Tongue (tissue), 2 donors: Measurements from ENCODE around the gene SLC49A3. TPM values are rescaled to one million over a fixed set of nuclear protein-coding genes. Genes with fewer than 3 reads are reported as not detected.
A peak's percentile ranks its signal among the peaks of the same experiment; 100 is the strongest.
"Not testable (repeated sequence)": the region's sequence is repeated elsewhere in the genome, so short reads cannot be mapped to it uniquely, and the experiment has no call there.

Experiments used
- DNase-seq: peaks from one replicate; pipeline ENCODE4 v3.0.0-alpha.2; 2015
- total RNA-seq: library from RNA; depleted of rRNA; stranded (reverse); fragments of >200 nt; gene quantifications from one replicate; pipeline ENCODE4 v1.2.3, GENCODE V29; 2014

The SLC49A3 gene
- total RNA-seq, 1 donor from 2014 or later = 3.7 TPM

DNA sequence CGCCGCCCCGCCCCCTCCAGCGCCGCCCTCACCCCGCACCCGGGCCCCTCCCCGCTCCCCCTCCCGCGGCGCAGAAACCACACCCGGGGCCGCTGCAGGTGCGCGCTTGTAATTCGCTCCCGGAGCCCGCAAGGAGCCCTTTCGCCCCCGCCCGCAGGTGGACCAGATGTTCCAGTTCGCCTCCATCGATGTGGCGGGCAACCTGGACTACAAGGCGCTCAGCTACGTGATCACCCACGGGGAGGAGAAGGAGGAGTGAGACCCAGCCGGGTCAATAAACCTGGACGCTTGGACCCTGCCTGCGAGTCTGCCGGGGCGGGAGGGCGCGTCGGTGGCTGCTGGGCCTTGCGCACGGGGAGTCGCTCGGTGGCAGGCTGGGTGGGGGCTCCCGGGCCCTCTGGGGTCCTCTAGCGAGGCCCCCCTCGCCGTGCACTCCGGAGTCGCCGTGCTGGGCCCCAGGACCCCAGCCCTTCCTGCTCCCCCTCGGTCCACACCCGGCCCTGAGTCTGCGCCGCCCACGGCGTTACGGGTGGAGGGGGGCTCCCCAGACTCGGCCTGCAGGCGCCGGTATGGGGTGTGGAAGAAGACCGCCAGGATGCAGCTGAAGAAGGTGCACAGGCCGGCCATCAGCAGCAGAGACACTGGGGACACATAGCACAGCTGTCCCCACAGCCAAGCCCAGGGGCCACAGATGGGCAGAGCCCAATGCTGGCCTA lies 7.1 kb downstream of the SLC49A3 start:
- DNase-seq = peak; percentile 38

DNA sequence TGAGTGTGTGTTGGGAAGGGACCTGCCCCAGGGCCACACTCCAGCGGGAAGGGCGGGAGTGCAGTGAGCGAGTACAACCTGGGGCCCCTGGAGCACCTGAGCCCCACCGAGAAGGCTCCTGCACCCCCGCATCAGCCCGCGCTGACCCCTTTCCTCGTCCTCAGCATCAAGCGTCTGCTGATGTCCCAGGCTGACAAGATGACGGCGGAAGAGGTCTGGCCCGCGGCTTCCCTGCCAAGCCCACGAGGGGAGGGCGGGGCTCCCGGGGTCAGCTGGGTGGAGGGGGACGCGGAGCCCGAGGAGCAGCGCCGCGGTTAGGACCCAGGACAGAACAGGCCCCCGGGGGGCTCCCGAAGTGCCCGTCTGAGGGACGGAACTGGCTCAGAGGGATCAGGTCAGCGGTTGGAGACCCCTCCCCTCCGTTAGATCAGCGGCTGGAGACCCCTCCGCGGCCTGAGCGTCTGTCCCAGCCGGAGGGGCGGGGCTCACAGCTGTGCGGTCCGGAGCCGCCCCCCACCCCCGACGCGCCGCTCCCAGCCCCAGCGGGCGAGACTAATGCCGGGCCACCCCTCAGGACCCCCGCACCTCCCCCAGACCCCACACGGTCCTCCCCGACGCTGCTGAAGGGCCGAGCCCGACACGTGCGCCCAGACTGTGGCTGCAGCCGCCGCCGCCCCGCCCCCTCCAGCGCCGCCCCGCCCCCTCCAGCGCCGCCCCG lies 7.9 kb downstream of the SLC49A3 start:
- peak; percentile 72 for DNase-seq

GRCh38 chr4:680551-680927 lies 8.4 kb downstream of the SLC49A3 start:
- DNase-seq = no peak

DNA sequence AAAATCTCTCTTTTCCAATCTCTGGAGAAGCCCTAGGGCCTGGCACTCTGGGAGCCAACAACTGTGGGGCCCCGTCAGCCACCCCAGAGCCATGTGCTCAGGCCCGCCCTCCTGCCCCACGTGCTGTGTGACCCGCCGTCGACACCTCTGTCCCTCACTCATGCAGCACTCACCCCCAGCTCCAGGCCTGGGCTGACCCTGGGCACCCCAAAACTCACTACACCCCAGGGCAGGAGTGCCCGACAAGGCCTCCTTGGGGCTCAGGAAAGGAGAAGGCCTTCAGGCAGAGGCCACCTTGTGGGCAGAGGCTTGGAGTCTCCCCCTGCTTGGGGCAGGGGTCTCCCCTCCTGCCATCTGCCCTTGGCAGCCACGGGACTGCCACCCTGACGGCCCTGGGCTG lies 8.9 kb downstream of the SLC49A3 start:
- DNase-seq = no peak

DNA sequence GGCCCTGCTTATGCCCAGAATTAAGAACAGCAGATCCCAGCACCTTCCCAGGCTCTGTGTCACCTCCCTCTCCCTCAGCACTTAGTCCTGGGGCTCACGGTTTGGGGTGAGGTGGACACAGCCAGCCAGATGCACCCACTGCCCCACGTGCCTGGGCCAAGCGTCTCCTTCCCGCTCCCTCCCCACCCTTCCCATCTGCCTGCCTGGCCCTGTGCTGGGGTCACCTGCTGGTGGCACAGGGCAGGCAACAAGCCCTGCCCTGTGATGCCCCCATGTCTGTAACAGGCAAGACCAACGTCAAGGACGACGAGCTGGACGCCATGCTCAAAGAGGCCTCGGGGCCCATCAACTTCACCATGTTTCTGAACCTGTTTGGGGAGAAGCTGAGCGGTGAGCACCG lies 9.3 kb downstream of the SLC49A3 start:
- DNase-seq = no peak

GRCh38 chr4:679104-679481 lies 9.9 kb downstream of the SLC49A3 start:
- DNase-seq = no peak

DNA sequence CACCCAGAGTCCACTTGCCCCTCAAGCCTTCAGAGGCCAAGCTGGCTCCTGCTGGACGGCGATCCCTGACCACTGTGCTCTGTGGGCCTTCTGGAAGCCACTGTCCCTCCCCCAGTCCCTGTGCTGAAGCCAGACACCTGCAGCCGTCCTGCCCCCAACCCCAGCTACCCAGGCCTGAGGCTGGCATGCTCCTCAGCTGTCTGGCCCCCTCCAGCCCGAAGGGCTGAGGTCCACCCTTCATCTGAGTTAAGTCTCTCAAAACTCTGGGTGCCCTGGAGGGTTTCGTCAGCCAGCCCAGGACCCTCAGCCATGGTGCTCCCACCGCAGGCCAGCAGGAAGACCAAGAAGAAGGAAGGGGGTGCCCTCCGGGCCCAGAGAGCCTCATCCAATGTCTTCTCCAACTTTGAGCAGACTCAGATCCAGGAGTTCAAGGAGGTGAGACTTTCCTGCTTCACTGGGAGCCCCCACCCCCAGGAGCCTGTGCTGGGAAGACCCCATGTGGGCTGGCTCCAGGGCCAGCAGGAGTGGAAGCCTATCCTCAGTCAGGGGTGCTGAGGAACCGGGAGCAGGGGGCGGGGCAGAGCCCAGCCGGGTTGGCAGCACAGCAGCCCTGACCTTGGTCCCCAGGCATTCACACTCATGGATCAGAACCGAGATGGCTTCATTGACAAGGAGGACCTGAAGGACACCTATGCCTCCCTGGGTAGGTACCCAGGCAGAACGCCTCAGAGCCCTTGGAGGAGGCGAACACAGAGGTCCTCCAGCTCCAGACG lies 10.4 kb downstream of the SLC49A3 start:
- peak; percentile 21 for DNase-seq

GRCh38 chr4:677431-678293 lies 11.3 kb downstream of the SLC49A3 start:
- DNase-seq = peak; percentile 81

DNA sequence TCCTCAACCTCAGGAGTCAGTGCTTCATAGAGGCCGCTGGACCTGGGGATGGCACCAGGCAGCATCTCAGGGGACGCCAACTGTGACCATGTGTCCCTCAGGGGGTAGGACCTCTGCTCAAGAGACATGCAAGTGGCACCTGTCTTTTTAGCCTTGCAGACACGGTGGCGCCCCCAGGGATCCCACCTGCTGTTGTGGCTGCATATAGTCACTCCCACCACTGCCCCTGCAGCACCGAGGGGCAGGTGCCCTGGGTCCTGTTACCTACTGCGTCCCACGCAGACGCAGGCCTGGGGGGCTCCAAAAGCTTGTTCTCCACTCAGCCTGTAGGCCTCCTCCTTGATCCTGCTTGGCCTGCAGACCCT lies 12.1 kb downstream of the SLC49A3 start:
- peak; percentile 80 for DNase-seq

DNA sequence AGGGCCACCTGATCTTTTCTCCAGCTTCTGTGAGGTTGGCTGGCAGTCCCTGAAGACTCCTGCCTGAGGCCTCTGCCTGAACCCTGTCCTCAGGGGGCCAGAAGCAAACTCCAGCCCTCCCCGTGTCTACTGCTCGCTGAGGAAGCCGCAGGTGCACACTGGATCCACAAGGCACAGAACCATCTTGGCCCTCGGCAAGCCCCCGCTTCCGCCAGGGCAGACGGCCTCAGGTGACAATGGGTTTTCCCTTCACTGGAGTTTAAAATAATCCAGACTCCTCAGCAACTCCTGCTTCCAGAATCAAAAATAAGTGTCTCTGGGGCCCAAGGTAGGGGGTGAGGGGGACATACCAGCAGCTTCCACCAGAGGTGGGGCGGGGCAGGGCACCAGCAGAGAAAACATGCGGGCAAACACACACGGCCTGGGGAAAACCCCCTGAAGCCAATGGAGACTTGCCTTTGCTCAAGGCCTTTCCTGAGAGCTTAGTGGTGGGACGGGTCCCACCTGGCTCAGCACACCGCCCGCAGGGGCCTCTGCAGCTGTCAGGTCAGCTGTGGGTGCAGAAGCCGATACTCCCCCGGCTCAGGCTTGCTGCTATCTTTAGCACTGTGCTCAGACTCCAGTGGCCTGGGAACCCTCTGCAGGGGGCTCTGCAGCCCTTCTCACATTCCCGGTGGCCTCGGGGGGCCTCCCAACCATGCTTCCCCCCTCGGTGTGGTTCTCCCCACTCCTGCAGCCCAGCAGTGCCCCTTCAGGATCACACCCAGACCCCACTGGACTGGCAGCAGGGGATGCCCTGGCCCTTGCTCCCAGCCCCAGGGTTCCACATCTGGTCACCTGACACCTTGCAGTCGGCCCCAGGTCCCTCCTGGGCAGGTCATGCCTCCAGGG lies 12.7 kb downstream of the SLC49A3 start:
- peak; percentile 87 for DNase-seq

DNA sequence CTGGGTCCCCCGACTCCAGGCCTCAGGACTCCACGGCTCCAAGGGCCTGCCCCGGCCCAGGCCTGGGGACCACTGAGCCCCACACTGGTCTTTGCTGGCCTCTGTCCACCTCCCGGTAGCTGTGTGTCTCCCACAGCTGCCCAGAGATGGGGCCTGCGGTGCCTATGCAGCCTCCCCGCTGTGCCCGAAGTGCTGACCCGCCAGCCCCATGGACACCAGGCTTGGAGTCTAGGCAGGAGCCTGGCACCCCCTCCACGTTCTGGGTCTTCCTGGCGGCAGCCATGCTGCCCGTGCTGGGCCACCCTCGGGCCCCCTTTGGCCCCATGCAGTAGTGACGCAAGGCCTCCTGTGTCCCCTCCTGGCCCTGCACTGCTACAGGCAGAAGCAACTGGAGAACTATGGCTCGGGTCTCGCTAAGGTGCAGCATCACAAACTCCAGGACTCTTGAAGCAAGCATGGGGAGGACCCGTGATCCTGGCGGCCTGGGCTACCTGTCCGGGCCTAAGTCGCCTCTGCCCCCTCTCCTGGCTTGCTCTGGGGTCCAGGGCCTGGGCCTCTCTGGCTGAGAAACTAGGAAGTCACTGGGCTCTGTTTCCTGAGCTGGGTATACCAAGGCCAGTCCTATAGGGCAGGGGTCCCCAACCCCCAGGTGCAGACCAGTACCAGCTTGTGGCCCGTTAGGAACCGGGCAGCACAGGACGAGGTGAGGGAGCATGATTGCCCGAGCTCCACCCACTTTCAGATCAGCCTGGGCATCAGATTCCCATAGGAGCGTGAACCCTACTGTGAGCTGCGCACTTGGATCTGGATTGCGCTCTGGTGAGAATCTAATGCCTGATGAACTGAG lies 13.7 kb downstream of the SLC49A3 start:
- peak; percentile 17 for DNase-seq

DNA sequence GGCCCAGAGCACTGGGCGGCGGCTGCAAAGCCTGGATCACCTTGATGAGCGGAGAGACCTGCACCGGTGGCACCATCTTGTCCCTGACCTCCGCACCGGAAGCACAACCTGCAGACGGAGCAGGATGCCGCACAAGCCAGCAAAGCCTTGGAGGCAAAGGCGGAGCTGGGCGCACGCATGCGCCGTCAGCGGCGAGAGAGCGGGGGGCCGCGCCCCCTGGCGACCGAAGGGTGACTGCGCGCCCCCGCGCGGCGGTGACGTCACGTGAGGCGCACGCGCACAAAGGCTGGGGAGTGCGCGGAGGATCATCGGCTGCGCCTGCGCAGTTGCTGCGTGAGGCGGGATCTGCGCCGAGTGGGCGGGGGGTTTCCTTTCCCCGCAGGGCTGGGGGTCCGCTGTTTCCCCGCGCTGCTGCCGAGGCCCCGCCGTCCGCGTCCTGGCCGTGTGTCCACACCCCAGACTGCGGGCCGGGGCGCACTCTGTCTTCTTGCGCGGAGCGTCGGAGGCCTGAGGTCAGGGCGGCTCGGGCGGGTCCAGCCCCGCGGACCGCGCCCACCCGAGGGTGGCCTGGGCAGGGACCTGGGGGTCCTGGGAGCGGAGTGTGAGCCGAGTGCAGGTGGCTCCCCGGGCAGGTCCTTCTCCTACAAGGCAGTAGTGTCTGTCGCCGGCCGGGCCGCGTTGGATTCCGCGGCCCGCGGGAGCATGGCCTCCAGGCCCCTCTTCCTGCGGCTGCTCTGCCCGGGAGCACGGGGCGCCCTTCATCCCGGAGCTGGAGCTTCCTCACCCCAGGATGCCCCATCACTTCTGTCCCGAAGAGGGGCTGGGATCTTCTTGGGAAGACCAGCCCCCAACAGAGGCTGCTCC lies 14.5 kb downstream of the SLC49A3 start, which contains the start of the genes ATP5ME and MYL5:
Gene ATP5ME (minus strand): TSS at position 105 of the 864 bp plus-strand sequence. CDS start 29 bp downstream, at position 76.
Gene MYL5 (plus strand): TSS at position 371 of the 864 bp plus-strand sequence. CDS start 3,485 bp downstream, outside the sequence.
- peak; percentile 99 for DNase-seq

DNA sequence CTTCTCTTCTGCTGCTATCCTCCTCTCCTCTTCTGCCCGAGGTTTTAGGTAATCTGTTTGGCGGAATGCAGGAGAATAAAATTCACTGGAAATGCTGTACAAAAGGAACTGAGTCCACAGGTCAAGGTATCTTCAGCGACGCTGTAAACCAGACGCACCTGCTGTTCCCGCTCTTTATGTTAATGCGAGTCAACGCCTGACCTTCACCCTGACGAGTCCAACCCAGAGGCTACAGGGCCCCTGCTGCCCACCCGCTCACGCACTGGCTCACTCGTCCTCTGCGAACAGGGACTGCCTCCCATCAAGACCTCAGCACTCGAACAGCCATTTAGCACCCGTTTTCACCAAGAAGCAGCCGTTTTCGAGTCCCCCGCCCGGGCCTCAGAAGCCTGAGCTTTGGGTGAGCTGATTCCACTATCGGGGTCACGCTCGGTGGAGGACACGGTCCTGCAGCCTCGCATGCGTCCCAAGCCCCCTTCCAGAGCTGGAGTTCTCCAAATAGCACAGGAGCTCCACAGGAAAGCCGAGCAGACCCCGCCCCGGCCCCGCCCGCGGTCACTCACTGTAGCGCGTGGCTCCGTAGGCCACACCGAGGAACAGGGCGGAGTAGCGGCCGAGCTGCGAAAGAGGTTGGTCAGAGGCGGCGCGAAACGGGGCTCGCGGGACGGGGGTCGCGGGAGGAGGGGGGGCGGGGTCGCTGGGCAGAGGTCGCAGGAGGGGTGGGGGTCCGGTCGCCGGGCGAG lies 15.4 kb downstream of the SLC49A3 start:
- DNase-seq = peak; percentile 33

DNA sequence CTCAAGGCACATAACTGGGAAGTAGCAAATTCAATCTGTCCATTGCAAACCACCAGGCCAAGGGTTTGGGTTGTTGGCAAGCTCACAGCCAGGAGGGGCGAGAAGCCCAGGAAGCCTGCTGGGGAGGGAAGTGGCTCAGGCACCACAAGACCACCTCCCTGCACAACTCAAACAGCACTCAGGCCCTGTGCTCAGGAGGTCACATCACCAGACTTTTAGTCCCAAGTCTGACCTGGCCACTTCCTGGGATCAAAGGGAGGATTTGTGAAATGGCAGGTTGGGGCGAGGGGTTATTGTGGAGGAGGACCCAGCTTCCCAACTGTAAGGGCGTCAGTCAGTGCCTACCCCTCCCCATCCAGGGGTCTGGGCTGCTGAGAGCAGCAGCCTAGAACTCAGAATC lies 17.2 kb downstream of the SLC49A3 start:
- no peak for DNase-seq

DNA sequence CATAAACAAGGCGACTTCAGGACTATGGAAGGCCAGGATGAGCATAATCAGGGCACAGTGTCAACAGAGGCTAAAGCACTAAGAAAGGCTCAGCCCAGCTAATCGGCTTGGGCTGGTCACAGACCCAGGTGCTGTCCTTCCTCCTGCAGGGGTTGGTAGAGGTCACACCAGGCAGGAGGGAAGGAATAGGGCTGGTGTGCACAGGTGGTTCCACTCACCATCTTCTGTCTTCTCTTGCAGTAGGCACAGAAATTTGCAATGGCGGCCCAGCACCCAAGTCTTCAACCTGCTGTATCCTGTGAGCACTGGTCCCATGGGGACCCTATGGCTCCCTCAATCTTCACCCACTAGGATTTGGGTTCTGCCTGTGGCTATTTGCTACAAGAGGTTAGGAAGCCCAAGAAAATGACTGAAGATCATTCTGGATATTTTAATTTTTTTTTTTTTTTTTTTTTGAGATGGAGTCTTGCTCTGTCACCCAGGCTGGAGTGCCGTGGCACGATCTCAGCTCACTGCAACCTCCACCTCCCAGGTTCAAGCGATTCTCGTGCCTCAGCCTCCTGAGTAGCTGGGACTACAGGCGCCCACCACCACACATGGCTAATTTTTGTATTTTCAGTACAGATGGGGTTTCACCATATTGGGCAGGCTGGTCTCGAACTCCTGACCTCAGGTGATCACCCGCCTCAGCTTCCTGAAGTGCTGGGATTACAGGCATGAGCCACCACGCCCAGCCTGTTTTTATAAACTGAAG lies 19.0 kb downstream of the SLC49A3 start:
- DNase-seq = not testable (repeated sequence)

DNA sequence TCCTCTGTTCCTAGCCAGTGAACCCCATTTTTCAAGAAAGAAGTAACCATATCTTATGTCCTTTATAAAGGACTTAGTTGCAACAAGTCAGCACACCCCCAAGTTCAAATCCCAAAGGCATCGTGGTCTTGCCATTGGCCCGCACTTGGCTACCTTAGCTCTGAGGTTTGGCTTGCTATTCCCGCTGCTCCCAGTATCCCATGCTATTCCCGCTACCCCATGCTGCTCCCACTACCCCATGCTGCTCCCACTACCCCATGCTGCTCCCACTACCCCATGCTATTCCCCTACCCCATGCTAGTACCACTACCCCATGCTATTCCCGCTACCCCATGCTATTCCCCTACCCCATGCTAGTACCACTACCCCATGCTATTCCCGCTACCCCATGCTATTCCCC lies 20.7 kb downstream of the SLC49A3 start:
- DNase-seq = not testable (repeated sequence)

DNA sequence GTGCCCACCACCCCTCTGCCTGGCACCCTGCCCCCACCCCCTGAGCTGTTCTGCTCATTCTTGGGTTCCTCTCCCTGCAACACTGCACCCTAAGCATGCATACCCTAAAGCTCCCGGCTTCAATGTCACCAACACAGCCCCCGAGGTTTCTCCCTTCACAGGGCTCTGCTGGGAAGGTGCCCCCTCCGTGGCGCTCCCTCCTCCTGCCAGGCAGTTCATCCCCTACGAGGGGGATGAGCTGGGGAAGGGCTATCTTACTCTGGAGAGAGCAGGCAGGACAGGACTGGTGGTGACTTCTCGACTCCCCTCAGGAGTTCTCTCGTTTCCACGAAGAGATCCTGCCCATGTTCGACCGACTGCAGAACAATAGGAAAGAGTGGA lies 21.4 kb downstream of the SLC49A3 start:
- DNase-seq = no peak
